GM12891 (cell line): Measurements from ENCODE around the gene SIM2.
A peak's percentile ranks its signal among the peaks of the same experiment; 100 is the strongest.

Source experiments
- DNase-seq: peaks from one replicate; pipeline ENCODE4 v3.0.0; 2011; ENCODE audit warnings: low spot score; ENCODE audit not compliant: insufficient read length
- FAIRE-seq: peaks from 2 replicates; lab custom pipeline; 2011; peaks lifted over from hg19 to GRCh38; lab: Jason Lieb, UNC
- PAX5 ChIP-seq: IDR thresholded peaks from 2 replicates; pipeline ENCODE4 v1.6.1; 2011; ENCODE audit warnings: low read length, moderate library complexity, mild to moderate bottlenecking; ENCODE audit not compliant: insufficient read depth, severe bottlenecking
- POLR2A ChIP-seq: IDR thresholded peaks from 2 replicates; pipeline ENCODE4 v1.6.1; 2011; ENCODE audit warnings: low read depth, low read length, control low read depth
- POLR2AphosphoS5 ChIP-seq: IDR thresholded peaks from 2 replicates; pipeline ENCODE4 v1.6.1; 2011; ENCODE audit warnings: low read depth, low read length, control low read depth
- POU2F2 ChIP-seq: IDR thresholded peaks from 2 replicates; pipeline ENCODE4 v1.6.1; 2011; ENCODE audit warnings: low read depth, mild to moderate bottlenecking, control low read depth, low read length, moderate library complexity
- SPI1 ChIP-seq: IDR thresholded peaks from 2 replicates; pipeline ENCODE4 v1.6.1; 2011; ENCODE audit warnings: low read depth, low read length, control low read depth
- TAF1 ChIP-seq: IDR thresholded peaks from 2 replicates; pipeline ENCODE4 v1.6.1; 2011; ENCODE audit warnings: low read depth, low read length, control low read depth

The SIM2 gene

GRCh38 chr21:36686955-36687354, 12.0 kb upstream of the SIM2 start:
- DNase-seq = no peak
- TF ChIP-seq SPI1 (no peak), PAX5 (no peak), POU2F2 (no peak), POLR2A (no peak), POLR2AphosphoS5 (no peak), TAF1 (no peak)
- FAIRE-seq = no peak

GRCh38 chr21:36688324-36688723, 10.6 kb upstream of the SIM2 start:
- DNase-seq (no peak), FAIRE-seq (no peak)
- TF ChIP-seq POLR2A (no peak), SPI1 (no peak), POU2F2 (no peak), POLR2AphosphoS5 (no peak), PAX5 (no peak), TAF1 (no peak)

GRCh38 chr21:36689324-36689723, 9.6 kb upstream of the SIM2 start:
- no peak for TF ChIP-seq POLR2AphosphoS5
- TF ChIP-seq PAX5 = no peak
- no peak for TF ChIP-seq POLR2A
- TF ChIP-seq TAF1 = no peak
- TF ChIP-seq POU2F2 = no peak
- no peak for FAIRE-seq
- DNase-seq = no peak

GRCh38 chr21:36690628-36691554, 8.0 kb upstream of the SIM2 start:
- DNase-seq (no peak), FAIRE-seq (no peak)
- TF ChIP-seq PAX5 (no peak), SPI1 (no peak), POLR2A (no peak), POLR2AphosphoS5 (no peak), POU2F2 (no peak)

- TF ChIP-seq SPI1 (no peak), PAX5 (no peak), POLR2A (no peak), POLR2AphosphoS5 (no peak), POU2F2 (no peak), TAF1 (no peak)
- DNase-seq (no peak), FAIRE-seq (no peak)
Observed at GRCh38 chr21:36691555-36692041, 7.3 kb upstream of the SIM2 start.

GRCh38 chr21:36692114-36692834, 6.6 kb upstream of the SIM2 start:
- FAIRE-seq (no peak), DNase-seq (no peak)
- TF ChIP-seq SPI1 (no peak), TAF1 (no peak), POLR2AphosphoS5 (no peak)

GRCh38 chr21:36692835-36693488, 6.0 kb upstream of the SIM2 start:
- no peak for FAIRE-seq

GRCh38 chr21:36693489-36694030, 5.4 kb upstream of the SIM2 start:
- FAIRE-seq = no peak
- no peak for TF ChIP-seq POU2F2
- DNase-seq = no peak

More at GRCh38 chr21:36692835-36693488, 6.0 kb upstream of the SIM2 start:
- TF ChIP-seq TAF1 (no peak), POLR2AphosphoS5 (no peak), SPI1 (no peak), POU2F2 (no peak), POLR2A (no peak), PAX5 (no peak)
- DNase-seq = no peak

GRCh38 chr21:36694031-36694515, 4.8 kb upstream of the SIM2 start:
- FAIRE-seq (no peak), DNase-seq (peak; percentile 13)
- TF ChIP-seq TAF1 (no peak), PAX5 (no peak), POLR2A (no peak), SPI1 (no peak), POLR2AphosphoS5 (no peak), POU2F2 (no peak)
